ENCODE data around the gene RPS15. TPM values are rescaled to one million over a fixed set of nuclear protein-coding genes. Genes with fewer than 3 reads are reported as not detected.
A peak's percentile ranks its signal among the peaks of the same experiment; 100 is the strongest.

RPS15 gene
- total RNA-seq, 1 experiment from 2014 or later = 1,862 TPM

GRCh38 chr19:1467215-1467489 is 29.0 kb downstream of the RPS15 start:
- Histone ChIP-seq H3K27ac (ENCODE audit: low read depth, low read length) (peak overlapping the region; percentile 18; the same call in 1 of the 2 replicates), H3K79me2 (ENCODE audit: insufficient read depth, low read length) (peaks cover 11% of the 10 kb centered on the region; the same call in 1 of the 2 replicates), H3K9me2 (ENCODE audit: insufficient read depth) (no peaks in the 10 kb centered on the region), H2AFZ (ENCODE audit: low read depth, low read length, poor library complexity, severe bottlenecking) (no peak overlapping the region), H3K4me3 (replicated peaks in 1 of 2; ENCODE audit: low read depth in 1 of 2, low read length in 2 of 2) (no peak overlapping the region), H3K27me3 (ENCODE audit: insufficient read depth, low read length) (no peaks in the 10 kb centered on the region), H3K9ac (ENCODE audit: low read length) (no peak overlapping the region), H4K20me1 (ENCODE audit: insufficient read depth) (no peaks in the 10 kb centered on the region), H3K36me3 (ENCODE audit: control insufficient read depth in 1 of 2, insufficient read depth in 2 of 2, low read length in 2 of 2) (no peaks in the 10 kb centered on the region; a peak in 1 of 4 replicates), H3K9me3 (ENCODE audit: control insufficient read depth in 1 of 2, insufficient read depth in 1 of 2, low read depth in 1 of 2, low read length in 2 of 2) (no peaks in the 10 kb centered on the region), H3K4me2 (ENCODE audit: low read length) (no peak overlapping the region), H3K4me1 (ENCODE audit: control insufficient read depth in 1 of 2, insufficient read depth in 2 of 2, low read length in 2 of 2) (peaks cover 17 to 36% of the 10 kb centered on the region in 2 experiments)
- CTCF ChIA-PET = interaction anchor here (2.2 kb wide), 1 partner anchor 12 kb away, joined by 9 read pairs; no protein-coding TSS in a partner anchor
- RAD21 ChIA-PET (ENCODE audit: low non-redundant PET in 1 of 2, low total read pairs in 2 of 2, uncharacterized antibody in 2 of 2, unreplicated experiment in 2 of 2) = no interaction called here
- BruUV-seq (replicated peaks) = no TSS peak
- intact Hi-C loops (cut with micrococcal nuclease) = no loop called here
- DNase-seq (ENCODE audit: low read depth, low spot score) = no peak
- ATAC-seq = no peak
- TF ChIP-seq TCF7L2 (IDR thresholded peaks at IDR 0.05; ENCODE audit: borderline replicate concordance, extremely low read depth, insufficient read depth, insufficient read length) (no peak), FOSL1 (IDR thresholded peaks at IDR 0.05; ENCODE audit: low read depth) (no peak), MAX (IDR thresholded peaks at IDR 0.05) (no peak)
- POLR2A ChIA-PET = no interaction called here

GRCh38 chr19:1467490-1468273 is 29.5 kb downstream of the RPS15 start:
- DNase-seq (ENCODE audit: low read depth, low spot score) (no peak), ATAC-seq (no peak)
- Histone ChIP-seq H3K79me2 (ENCODE audit: insufficient read depth, low read length) (peaks cover 11% of the 10 kb centered on the region; the same call in 1 of the 2 replicates), H3K9me3 (ENCODE audit: control insufficient read depth in 1 of 2, insufficient read depth in 1 of 2, low read depth in 1 of 2, low read length in 2 of 2) (no peaks in the 10 kb centered on the region), H3K27me3 (ENCODE audit: insufficient read depth, low read length) (no peaks in the 10 kb centered on the region), H2AFZ (ENCODE audit: low read depth, low read length, poor library complexity, severe bottlenecking) (no peak overlapping the region), H4K20me1 (ENCODE audit: insufficient read depth) (no peaks in the 10 kb centered on the region), H3K4me1 (ENCODE audit: control insufficient read depth in 1 of 2, insufficient read depth in 2 of 2, low read length in 2 of 2) (peaks cover 17 to 42% of the 10 kb centered on the region in 2 experiments), H3K27ac (ENCODE audit: low read depth, low read length) (peak overlapping the region; percentile 91; the same call in 1 of the 2 replicates), H3K4me3 (replicated peaks in 1 of 2; ENCODE audit: low read depth in 1 of 2, low read length in 2 of 2) (peak overlapping the region in 1 of 2 experiments; percentile 66; a peak in 1 of 4 replicates), H3K4me2 (ENCODE audit: low read length) (peak overlapping the region; percentile 96; the same call in 1 of the 2 replicates), H3K9me2 (ENCODE audit: insufficient read depth) (no peaks in the 10 kb centered on the region), H3K9ac (ENCODE audit: low read length) (no peak overlapping the region), H3K36me3 (ENCODE audit: control insufficient read depth in 1 of 2, insufficient read depth in 2 of 2, low read length in 2 of 2) (no peaks in the 10 kb centered on the region; a peak in 1 of 4 replicates)
- intact Hi-C loops (cut with micrococcal nuclease) = no loop called here
- no TSS peak for BruUV-seq (replicated peaks)
- CTCF ChIA-PET = interaction anchor here (2.2 kb wide), 1 partner anchor 12 kb away, joined by 9 read pairs; no protein-coding TSS in a partner anchor
- RAD21 ChIA-PET (ENCODE audit: low non-redundant PET in 1 of 2, low total read pairs in 2 of 2, uncharacterized antibody in 2 of 2, unreplicated experiment in 2 of 2) = no interaction called here
- POLR2A ChIA-PET = no interaction called here
- TF ChIP-seq POLR2AphosphoS5 (IDR thresholded peaks at IDR 0.05; ENCODE audit: low read depth, low read length) (no peak), EGR1 (IDR thresholded peaks at IDR 0.05; ENCODE audit: low read depth) (no peak), CBX3 (IDR thresholded peaks at IDR 0.05; ENCODE audit: low read depth) (no peak), MAX (IDR thresholded peaks at IDR 0.05) (no peak), RAD21 (IDR thresholded peaks at IDR 0.05; ENCODE audit: low read depth) (no peak), TCF7L2 (IDR thresholded peaks at IDR 0.05; ENCODE audit: borderline replicate concordance, extremely low read depth, insufficient read depth, insufficient read length) (no peak), POLR2A (IDR thresholded peaks at IDR 0.05; ENCODE audit: borderline replicate concordance, extremely low read depth, insufficient read depth, insufficient read length) (no peak), CEBPB (IDR thresholded peaks at IDR 0.05; ENCODE audit: low read depth) (no peak), SRF (IDR thresholded peaks at IDR 0.05; ENCODE audit: low read depth) (no peak), ATF3 (IDR thresholded peaks at IDR 0.05) (no peak), EZH2 (IDR thresholded peaks at IDR 0.05) (no peak), CTCF (IDR thresholded peaks at IDR 0.05 in 2 of 3, conservative IDR thresholded peaks at IDR 0.05 in 1 of 3; ENCODE audit: borderline replicate concordance in 1 of 3, insufficient read depth in 1 of 3, low read depth in 2 of 3, low read length in 2 of 3) (no peak), EZH2phosphoT487 (IDR thresholded peaks at IDR 0.05; ENCODE audit: borderline replicate concordance) (no peak)
